Measurements from ENCODE around the gene FMO1.

DNA sequence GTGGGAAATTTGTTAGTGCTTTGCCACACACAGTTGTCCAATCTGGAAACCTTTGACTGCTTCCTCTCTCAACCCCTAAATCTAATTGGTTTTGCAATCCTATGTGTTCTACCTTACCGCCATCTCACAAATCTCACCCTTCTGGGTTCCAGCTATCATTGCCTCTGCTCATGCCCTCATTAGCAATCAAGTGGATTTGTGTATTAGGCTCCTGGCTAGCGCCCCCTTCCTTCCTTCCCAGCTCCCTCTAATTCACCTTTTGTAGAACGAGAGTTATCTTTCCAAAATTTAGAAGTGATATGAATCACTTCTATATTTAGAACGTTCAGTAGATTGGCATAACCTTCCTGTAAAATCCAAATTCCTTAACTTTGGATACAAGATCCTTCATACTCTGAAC, 18.6 kb downstream of the FMO1 start:
- TF ChIP-seq, protein P1, sequence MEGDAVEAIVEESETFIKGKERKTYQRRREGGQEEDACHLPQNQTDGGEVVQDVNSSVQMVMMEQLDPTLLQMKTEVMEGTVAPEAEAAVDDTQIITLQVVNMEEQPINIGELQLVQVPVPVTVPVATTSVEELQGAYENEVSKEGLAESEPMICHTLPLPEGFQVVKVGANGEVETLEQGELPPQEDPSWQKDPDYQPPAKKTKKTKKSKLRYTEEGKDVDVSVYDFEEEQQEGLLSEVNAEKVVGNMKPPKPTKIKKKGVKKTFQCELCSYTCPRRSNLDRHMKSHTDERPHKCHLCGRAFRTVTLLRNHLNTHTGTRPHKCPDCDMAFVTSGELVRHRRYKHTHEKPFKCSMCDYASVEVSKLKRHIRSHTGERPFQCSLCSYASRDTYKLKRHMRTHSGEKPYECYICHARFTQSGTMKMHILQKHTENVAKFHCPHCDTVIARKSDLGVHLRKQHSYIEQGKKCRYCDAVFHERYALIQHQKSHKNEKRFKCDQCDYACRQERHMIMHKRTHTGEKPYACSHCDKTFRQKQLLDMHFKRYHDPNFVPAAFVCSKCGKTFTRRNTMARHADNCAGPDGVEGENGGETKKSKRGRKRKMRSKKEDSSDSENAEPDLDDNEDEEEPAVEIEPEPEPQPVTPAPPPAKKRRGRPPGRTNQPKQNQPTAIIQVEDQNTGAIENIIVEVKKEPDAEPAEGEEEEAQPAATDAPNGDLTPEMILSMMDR (IDR thresholded peaks at IDR 0.05; ENCODE audit: borderline replicate concordance, extremely low read depth, low read length, poor library complexity, severe bottlenecking) = no peak
- no peak for TF ChIP-seq EZH2 (IDR thresholded peaks at IDR 0.05; ENCODE audit: borderline replicate concordance, low read depth, low read length, severe bottlenecking)
